HEK293T (cell line): Measurements from ENCODE around the gene KLHL22.

Source experiments
- FOXA1 ChIP-seq: fragments of 450-650 bp; IDR thresholded peaks from 2 replicates; pipeline ENCODE4 v1.6.1; 2016; ENCODE audit warnings: mild to moderate bottlenecking
- FOXM1 ChIP-seq: fragments of 450-650 bp; IDR thresholded peaks from 2 replicates; pipeline ENCODE4 v1.6.1; 2017; ENCODE audit warnings: mild to moderate bottlenecking, borderline replicate concordance
- TARDBP ChIP-seq: fragments of 450-650 bp; IDR thresholded peaks from 2 replicates; pipeline ENCODE4 v1.6.1; 2016

DNA sequence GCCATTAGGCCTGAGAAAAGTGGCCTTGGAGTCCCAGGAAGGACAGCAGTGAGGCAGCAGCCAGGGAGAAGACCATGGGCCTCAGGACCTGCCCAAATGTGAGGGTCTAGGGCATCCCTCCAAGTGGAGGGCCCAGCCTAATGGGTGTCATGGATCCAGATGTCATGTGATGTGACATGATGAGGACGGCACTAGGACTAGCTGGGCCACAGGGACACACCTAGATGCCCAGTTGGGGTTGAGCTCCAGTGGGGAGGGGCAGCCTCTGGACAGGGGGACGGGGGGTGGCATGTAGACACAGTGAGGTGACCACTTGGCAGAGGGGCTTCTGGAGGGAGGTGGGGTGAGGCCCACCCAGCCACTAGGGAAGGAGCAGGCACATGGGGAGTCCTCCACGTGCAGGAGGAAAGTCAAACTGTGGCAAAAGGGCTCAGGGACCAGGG lies 63.3 kb downstream of the KLHL22 start:
- TF ChIP-seq TARDBP (no peak), FOXA1 (no peak), FOXM1 (no peak)
